Panc1 (cell line): Measurements from ENCODE around the gene PKMYT1. TPM values are rescaled to one million over a fixed set of nuclear protein-coding genes. Genes with fewer than 3 reads are reported as not detected.

Source experiments
- ATAC-seq: fragments of 200-7000 bp; cut with Tn5 transposase; 2 replicates; pipeline ENCODE4 v1.9.1; 2020; ENCODE audit warnings: mild to moderate bottlenecking, moderate library complexity
- BruUV-seq: library from RNA; stranded (reverse); fragments of 400-500 nt; replicated peaks from 2 replicates; lab custom pipeline; 2021; lab: Mats Ljungman, UMichigan
- CTCF ChIA-PET: fragments of 300-600 bp; sonication (Branson Sonifier 250); formaldehyde crosslinking; loops from one replicate; lab custom pipeline; 2022; ENCODE audit warnings: antibody characterized with exemption; lab: Charles Lee
- POLR2A ChIA-PET: fragments of 300-600 bp; sonication (Branson Sonifier 250); formaldehyde crosslinking; loops from one replicate; lab custom pipeline; 2022; ENCODE audit warnings: antibody characterized with exemption; lab: Charles Lee
- DNase-seq: peaks from one replicate; pipeline ENCODE4 v3.0.0-alpha.2; 2010; ENCODE audit warnings: low read depth, low spot score
- H3K27ac ChIP-seq: 2 replicates; pipeline ENCODE4 v1.5.1; 2011; ENCODE audit warnings: mild to moderate bottlenecking, low read length, inconsistent platforms
- H3K27me3 ChIP-seq: fragments of 200-500 bp; sonication (Bioruptor generic); 2 replicates; pipeline ENCODE4 v1.6.0; 2014; ENCODE audit warnings: low read length, inconsistent platforms; ENCODE audit not compliant: control insufficient read depth, insufficient read depth
- H3K36me3 ChIP-seq: fragments of 200-500 bp; sonication (Bioruptor generic); 2 replicates; pipeline ENCODE4 v1.5.1; 2014; ENCODE audit warnings: inconsistent platforms, mild to moderate bottlenecking, low read length, moderate library complexity; ENCODE audit not compliant: control insufficient read depth, insufficient read depth
- H3K4me1 ChIP-seq: 2 replicates; pipeline ENCODE4 v1.5.1; 2011; ENCODE audit warnings: inconsistent platforms, mild to moderate bottlenecking, low read length, moderate library complexity; ENCODE audit not compliant: control insufficient read depth, insufficient read depth
- H3K4me3 ChIP-seq, 2 experiments: 2 replicates each; pipeline ENCODE4 v1.5.1; 2011 to 2012; ENCODE audit warnings: low read depth in 2 of 2, low read length in 2 of 2, mild to moderate bottlenecking in 2 of 2, inconsistent platforms in 1 of 2, moderate library complexity in 1 of 2
- H3K9me3 ChIP-seq: fragments of 200-500 bp; sonication (Bioruptor generic); 2 replicates; pipeline ENCODE4 v1.5.1; 2014; ENCODE audit warnings: low read depth, mild to moderate bottlenecking, inconsistent platforms, low read length, moderate library complexity; ENCODE audit not compliant: control insufficient read depth, insufficient read depth
- CTCF ChIP-seq: fragments of 450-650 bp; IDR thresholded peaks from 2 replicates; pipeline ENCODE4 v1.5.1; 2017; ENCODE audit warnings: mild to moderate bottlenecking
- POLR2AphosphoS5 ChIP-seq: IDR thresholded peaks from 2 replicates; pipeline ENCODE4 v1.6.1; 2012; ENCODE audit warnings: mild to moderate bottlenecking, low read depth, low read length, moderate library complexity
- REST ChIP-seq, 2 experiments: IDR thresholded peaks; 2 replicates each; pipeline ENCODE4 v1.6.1; 2011 to 2012; ENCODE audit warnings: low read depth in 2 of 2, control low read depth in 1 of 2, low read length in 1 of 2, mild to moderate bottlenecking in 1 of 2, moderate library complexity in 1 of 2; ENCODE audit not compliant: insufficient read depth in 1 of 2
- SIN3A ChIP-seq: IDR thresholded peaks from 2 replicates; pipeline ENCODE4 v1.6.1; 2012; ENCODE audit warnings: low read depth, mild to moderate bottlenecking, low read length, moderate library complexity, borderline replicate concordance; ENCODE audit not compliant: insufficient read depth
- TCF7L2 ChIP-seq: IDR thresholded peaks from 2 replicates; pipeline ENCODE4 v1.6.1; 2011; ENCODE audit warnings: mild to moderate bottlenecking, low read depth, low read length, inconsistent platforms
- in situ Hi-C: cut with HindIII; loops from 2 replicates; pipeline ENCODE4 v1.10.0; 2016; ENCODE audit warnings: low sequenced_read_pairs, low pct_unique_long_range_greater_than_20kb
- intact Hi-C: fragments of 100-400 bp; cut with micrococcal nuclease; formaldehyde crosslinking; loops from one replicate; pipeline ENCODE4 v1.10.0; 2022; ENCODE audit not compliant: unreplicated experiment
- total RNA-seq: library from RNA; stranded (reverse); gene quantifications from one replicate; pipeline ENCODE4 v1.2.1, GENCODE V29; 2021; ENCODE audit not compliant: unreplicated experiment

The PKMYT1 gene
- total RNA-seq, 1 experiment from 2014 or later = 105 TPM

GRCh38 chr16:2953706-2954627 is 26.3 kb downstream of the PKMYT1 start:
- ChIA-PET CTCF (no interaction called here), POLR2A (no interaction called here)
- no peaks in the 10 kb centered on the region for H3K9me3 ChIP-seq
- no peak overlapping the region for H3K4me3 ChIP-seq
- TF ChIP-seq POLR2AphosphoS5 (no peak), TCF7L2 (no peak), CTCF (no peak), REST (IDR thresholded peaks at IDR 0.05; ENCODE audit: insufficient read depth in 1 of 2, low read depth in 2 of 2, low read length in 1 of 2) (no peak), SIN3A (no peak)
- no peaks in the 10 kb centered on the region for H3K36me3 ChIP-seq
- H3K27ac ChIP-seq = no peak overlapping the region
- no peaks in the 10 kb centered on the region for H3K27me3 ChIP-seq
- H3K4me1 ChIP-seq = peaks cover 5% of the 10 kb centered on the region; the same call in 1 of the 2 replicates
- no TSS peak for BruUV-seq
- no peak for DNase-seq
- in situ Hi-C loops = no loop called here
- ATAC-seq = no peak; the same call in 1 of the 2 replicates
- intact Hi-C loops = no loop called here

DNA sequence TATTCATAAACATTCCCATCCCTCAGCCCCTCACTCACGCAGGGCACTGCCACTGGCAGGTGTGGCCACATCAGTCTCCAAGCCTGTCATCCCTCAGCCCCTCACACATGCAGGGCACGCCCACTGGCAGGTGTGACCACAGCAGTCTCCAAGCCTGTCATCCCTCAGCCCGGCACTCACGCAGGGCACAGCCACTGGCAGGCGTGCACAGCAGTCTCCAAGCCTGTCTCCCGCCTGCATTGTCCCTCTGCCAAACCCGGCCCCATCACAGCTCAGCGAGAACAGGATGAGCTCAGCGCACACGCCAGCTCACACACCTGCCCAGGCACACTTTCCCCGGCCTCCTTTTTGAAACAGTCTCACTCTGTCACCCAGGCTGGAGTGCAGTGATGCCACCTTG is 27.6 kb downstream of the PKMYT1 start:
- no peaks in the 10 kb centered on the region for H3K36me3 ChIP-seq
- in situ Hi-C loops (no loop called here), intact Hi-C loops (no loop called here)
- POLR2A ChIA-PET = interaction anchor here (0.5 kb wide), 1 partner anchor 12 kb away, joined by 3 read pairs; no protein-coding TSS in a partner anchor
- no peak overlapping the region for H3K27ac ChIP-seq
- H3K4me3 ChIP-seq = no peak overlapping the region
- no peak for TF ChIP-seq TCF7L2
- no peak for TF ChIP-seq POLR2AphosphoS5
- TF ChIP-seq SIN3A = no peak
- TF ChIP-seq REST (IDR thresholded peaks at IDR 0.05; ENCODE audit: insufficient read depth in 1 of 2, low read depth in 2 of 2, low read length in 1 of 2) = no peak
- TF ChIP-seq CTCF = no peak
- no peaks in the 10 kb centered on the region for H3K27me3 ChIP-seq
- DNase-seq = no peak
- CTCF ChIA-PET = interaction anchor here (0.6 to 1.1 kb wide), 3 partner anchors 9 to 39 kb away, joined by 4 to 14 read pairs (median 4); no protein-coding TSS in a partner anchor
- no peak for ATAC-seq
- H3K4me1 ChIP-seq = peaks cover 5% of the 10 kb centered on the region; the same call in 1 of the 2 replicates
- BruUV-seq = no TSS peak
- H3K9me3 ChIP-seq = no peaks in the 10 kb centered on the region
